ENCODE data around the gene ARAP2. TPM values are rescaled to one million over a fixed set of nuclear protein-coding genes. Genes with fewer than 3 reads are reported as not detected.

ARAP2 gene
- total RNA-seq, 2 experiments from 2014 or later = 70.7 to 76.4 TPM

DNA sequence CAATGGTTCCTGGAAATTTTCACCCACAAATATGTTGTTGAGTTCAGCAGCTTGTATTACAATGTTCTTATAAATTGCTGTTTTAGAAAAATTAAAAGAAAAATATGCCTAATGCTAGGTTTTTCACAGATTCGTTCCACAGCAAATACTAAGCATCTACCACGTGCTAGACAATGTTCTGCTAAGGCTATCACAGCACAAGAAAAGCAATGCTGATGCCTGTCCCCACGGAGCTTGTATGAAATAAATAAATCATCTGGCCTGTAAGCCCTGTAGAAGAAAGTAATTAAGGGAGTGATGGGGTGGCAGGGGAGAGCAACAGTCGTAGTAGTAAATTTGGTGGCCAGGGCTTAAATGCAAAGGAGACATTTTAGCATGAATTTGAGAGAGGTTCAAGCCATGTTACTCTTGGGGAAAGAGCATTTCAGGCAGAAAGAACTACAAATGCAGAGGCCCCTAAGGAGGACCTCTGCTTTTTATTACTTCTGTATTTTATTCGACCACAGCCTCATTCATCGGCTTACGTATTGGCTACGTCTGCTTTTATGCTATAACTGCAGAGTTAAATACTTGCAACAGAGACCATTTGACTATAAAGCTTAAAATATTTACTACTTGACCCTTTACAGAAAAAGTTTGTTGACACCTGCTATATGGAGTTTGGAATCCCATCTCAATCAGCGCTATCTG, 36.3 kb downstream of the ARAP2 start:
- Mint-ChIP-seq H3K27me3 (no peaks in the 10 kb centered on the region), H3K36me3 (ENCODE audit: low read depth) (peaks cover 77% of the 10 kb centered on the region), H3K27ac (no peak overlapping the region), H3K9me3 (no peaks in the 10 kb centered on the region), H3K4me1 (peaks cover 45% of the 10 kb centered on the region), H3K4me3 (no peak overlapping the region)
- CTCF ChIA-PET = interaction anchor here (1.0 kb wide), 1 partner anchor 19 kb away, joined by 4 read pairs; no protein-coding TSS in a partner anchor
- POLR2A ChIA-PET = interaction anchor here (1.5 to 1.8 kb wide), 2 partner anchors 10 to 36 kb away, joined by 3 to 5 read pairs; partner anchors contain the start of gene ARAP2
- DNase-seq = no peak

GRCh38 chr4:36207367-36207766, 36.9 kb downstream of the ARAP2 start:
- CTCF ChIA-PET = interaction anchor here (1.0 kb wide), 1 partner anchor 18 kb away, joined by 4 read pairs; no protein-coding TSS in a partner anchor
- POLR2A ChIA-PET = interaction anchor here (1.8 kb wide), 1 partner anchor 9 kb away, joined by 5 read pairs; no protein-coding TSS in a partner anchor
- no peak overlapping the region for H3K27ac Mint-ChIP-seq
- H3K27me3 Mint-ChIP-seq = no peaks in the 10 kb centered on the region
- peaks cover 45% of the 10 kb centered on the region for H3K4me1 Mint-ChIP-seq
- DNase-seq = no peak
- H3K36me3 Mint-ChIP-seq (ENCODE audit: low read depth) = peaks cover 74% of the 10 kb centered on the region
- H3K4me3 Mint-ChIP-seq = no peak overlapping the region
- no peaks in the 10 kb centered on the region for H3K9me3 Mint-ChIP-seq

DNA sequence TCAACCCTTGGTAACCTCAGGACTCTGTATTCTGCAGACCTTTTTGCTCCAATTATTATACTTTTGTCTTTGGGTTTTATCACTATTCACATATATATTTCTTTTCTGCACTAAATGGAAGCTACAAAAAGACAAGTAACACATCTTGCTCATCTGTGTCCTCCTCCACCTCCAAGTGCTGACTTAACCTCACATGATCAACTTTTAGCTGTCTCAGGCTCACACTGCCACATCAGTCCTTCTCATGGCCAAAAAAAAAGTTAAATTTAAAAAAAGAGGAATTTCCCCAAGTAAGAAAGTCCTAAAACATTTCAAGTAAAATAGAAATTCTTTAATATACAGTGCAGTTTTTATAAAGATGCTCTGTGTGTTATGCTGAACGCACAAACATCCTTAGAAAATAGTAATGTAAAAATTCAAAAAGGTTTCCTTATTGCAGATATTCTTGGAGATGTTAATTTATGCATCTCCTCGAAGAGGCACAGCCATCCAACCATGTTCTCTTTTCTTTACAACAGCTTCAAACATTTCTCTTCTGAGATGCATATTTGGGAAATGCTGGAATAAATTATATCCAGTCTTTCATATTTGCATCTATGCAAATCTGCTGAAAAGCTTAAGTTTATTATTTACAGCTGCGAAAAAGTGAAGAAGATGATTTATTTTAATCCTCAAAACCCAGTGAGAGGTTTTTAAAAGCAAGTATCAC, 37.6 kb downstream of the ARAP2 start:
- no peak overlapping the region for H3K27ac Mint-ChIP-seq
- no peaks in the 10 kb centered on the region for H3K27me3 Mint-ChIP-seq
- no peak for DNase-seq
- CTCF ChIA-PET = no interaction called here
- POLR2A ChIA-PET = interaction anchor here (1.8 kb wide), 1 partner anchor 8 kb away, joined by 5 read pairs; no protein-coding TSS in a partner anchor
- H3K4me3 Mint-ChIP-seq = no peak overlapping the region
- no peaks in the 10 kb centered on the region for H3K9me3 Mint-ChIP-seq
- peaks cover 70% of the 10 kb centered on the region for H3K36me3 Mint-ChIP-seq (ENCODE audit: low read depth)
- peaks cover 43% of the 10 kb centered on the region for H3K4me1 Mint-ChIP-seq

GRCh38 chr4:36206012-36206411, 38.3 kb downstream of the ARAP2 start:
- Mint-ChIP-seq H3K27me3 (no peaks in the 10 kb centered on the region), H3K9me3 (no peaks in the 10 kb centered on the region), H3K4me3 (no peak overlapping the region), H3K4me1 (peaks cover 41% of the 10 kb centered on the region), H3K27ac (no peak overlapping the region), H3K36me3 (ENCODE audit: low read depth) (peaks cover 65% of the 10 kb centered on the region)
- CTCF ChIA-PET = no interaction called here
- POLR2A ChIA-PET = no interaction called here
- no peak for DNase-seq

DNA sequence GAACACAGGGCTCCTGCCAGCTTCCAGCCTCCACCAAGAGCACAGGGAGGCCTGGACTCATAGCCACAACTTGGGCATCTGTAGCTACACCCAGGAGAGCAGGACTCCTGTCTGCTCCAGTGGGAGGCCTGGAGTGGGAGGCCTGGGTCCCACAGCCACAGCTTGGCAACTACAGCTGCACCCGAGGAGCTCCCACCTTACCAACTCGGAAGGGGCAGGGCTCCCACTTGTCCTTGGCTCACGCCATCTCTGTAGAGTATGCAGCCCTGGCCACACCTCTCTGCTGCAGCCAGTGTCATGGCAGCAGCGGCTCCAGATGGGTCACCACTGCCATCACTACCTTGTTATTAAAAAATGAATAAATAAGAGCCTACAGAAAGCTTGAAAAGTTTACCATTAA, 45.5 kb downstream of the ARAP2 start:
- ChIA-PET CTCF (no interaction called here), POLR2A (interaction anchor here (1.1 to 1.7 kb wide), 2 partner anchors 9 kb away, joined by 4 to 5 read pairs; no protein-coding TSS in a partner anchor)
- Mint-ChIP-seq H3K27ac (no peak overlapping the region), H3K4me3 (no peak overlapping the region), H3K9me3 (no peaks in the 10 kb centered on the region), H3K36me3 (ENCODE audit: low read depth) (peaks cover 32% of the 10 kb centered on the region), H3K4me1 (peaks cover 13% of the 10 kb centered on the region), H3K27me3 (no peaks in the 10 kb centered on the region)
- no peak for DNase-seq

DNA sequence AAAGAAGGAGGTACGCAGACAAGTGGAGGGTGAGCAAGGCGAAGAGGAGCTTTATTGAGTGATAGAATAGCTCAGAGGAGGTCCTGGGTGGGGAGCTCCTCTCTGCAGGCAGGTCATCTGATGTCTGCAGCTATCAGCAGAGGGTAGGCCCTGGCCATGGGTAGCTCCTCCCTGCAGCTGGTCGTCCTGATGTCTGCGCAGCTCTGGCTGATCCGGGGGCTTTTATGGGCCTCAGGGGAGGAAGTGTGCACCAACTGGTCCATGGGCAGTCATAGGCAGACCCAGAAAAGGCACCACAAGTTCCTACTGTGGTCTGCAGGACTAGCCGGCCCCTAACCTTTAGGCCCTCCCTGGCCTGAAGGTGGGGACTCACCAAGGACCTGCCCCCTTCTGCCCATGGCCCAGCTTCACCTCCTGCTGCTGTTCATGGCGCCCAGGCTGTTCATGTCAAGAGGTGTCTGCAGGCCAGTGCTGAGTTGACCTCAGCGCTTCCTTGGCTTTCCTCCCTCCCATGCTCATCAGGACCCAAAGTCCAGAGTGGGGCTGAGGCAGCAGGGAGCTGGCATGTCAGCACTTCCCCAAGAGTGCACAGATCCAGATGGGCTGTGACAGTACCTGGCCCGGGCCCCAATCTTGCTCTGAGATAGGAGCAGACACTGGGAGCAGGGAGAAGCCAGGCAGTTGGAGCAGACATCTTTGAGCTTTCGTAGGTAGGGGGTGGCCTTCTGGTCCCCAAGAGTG, 46.1 kb downstream of the ARAP2 start:
- no peak for DNase-seq
- CTCF ChIA-PET = no interaction called here
- Mint-ChIP-seq H3K36me3 (ENCODE audit: low read depth) (peaks cover 28% of the 10 kb centered on the region), H3K27ac (no peak overlapping the region), H3K4me1 (peaks cover 13% of the 10 kb centered on the region), H3K4me3 (no peak overlapping the region), H3K27me3 (no peaks in the 10 kb centered on the region), H3K9me3 (no peaks in the 10 kb centered on the region)
- POLR2A ChIA-PET = interaction anchor here (1.1 to 1.7 kb wide), 2 partner anchors 8 to 10 kb away, joined by 4 to 5 read pairs; no protein-coding TSS in a partner anchor

- no peak for DNase-seq
- H3K4me3 Mint-ChIP-seq = no peak overlapping the region
- peaks cover 30% of the 10 kb centered on the region for H3K36me3 Mint-ChIP-seq (ENCODE audit: low read depth)
- no peaks in the 10 kb centered on the region for H3K27me3 Mint-ChIP-seq
- ChIA-PET POLR2A (interaction anchor here (1.7 kb wide), 1 partner anchor 10 kb away, joined by 5 read pairs; no protein-coding TSS in a partner anchor), CTCF (no interaction called here)
- H3K27ac Mint-ChIP-seq = no peak overlapping the region
- H3K4me1 Mint-ChIP-seq = peaks cover 15% of the 10 kb centered on the region
- no peaks in the 10 kb centered on the region for H3K9me3 Mint-ChIP-seq
These were observed 46.8 kb downstream of the ARAP2 start for GRCh38 chr4:36197501-36197900.

GRCh38 chr4:36196145-36196913, 48.0 kb downstream of the ARAP2 start:
- H3K27me3 Mint-ChIP-seq = no peaks in the 10 kb centered on the region
- POLR2A ChIA-PET = no interaction called here
- no peak overlapping the region for H3K27ac Mint-ChIP-seq
- CTCF ChIA-PET = no interaction called here
- H3K36me3 Mint-ChIP-seq (ENCODE audit: low read depth) = peaks cover 38% of the 10 kb centered on the region
- peaks cover 21% of the 10 kb centered on the region for H3K4me1 Mint-ChIP-seq
- no peak for DNase-seq
- H3K9me3 Mint-ChIP-seq = no peaks in the 10 kb centered on the region
- H3K4me3 Mint-ChIP-seq = no peak overlapping the region

GRCh38 chr4:36192922-36193321, 51.4 kb downstream of the ARAP2 start:
- peaks cover 51% of the 10 kb centered on the region for H3K4me1 Mint-ChIP-seq
- CTCF ChIA-PET = interaction anchor here (0.9 to 1.1 kb wide), 2 partner anchors 52 to 207 kb away, joined by 3 to 6 read pairs; partner anchors contain the start of gene ARAP2

DNA sequence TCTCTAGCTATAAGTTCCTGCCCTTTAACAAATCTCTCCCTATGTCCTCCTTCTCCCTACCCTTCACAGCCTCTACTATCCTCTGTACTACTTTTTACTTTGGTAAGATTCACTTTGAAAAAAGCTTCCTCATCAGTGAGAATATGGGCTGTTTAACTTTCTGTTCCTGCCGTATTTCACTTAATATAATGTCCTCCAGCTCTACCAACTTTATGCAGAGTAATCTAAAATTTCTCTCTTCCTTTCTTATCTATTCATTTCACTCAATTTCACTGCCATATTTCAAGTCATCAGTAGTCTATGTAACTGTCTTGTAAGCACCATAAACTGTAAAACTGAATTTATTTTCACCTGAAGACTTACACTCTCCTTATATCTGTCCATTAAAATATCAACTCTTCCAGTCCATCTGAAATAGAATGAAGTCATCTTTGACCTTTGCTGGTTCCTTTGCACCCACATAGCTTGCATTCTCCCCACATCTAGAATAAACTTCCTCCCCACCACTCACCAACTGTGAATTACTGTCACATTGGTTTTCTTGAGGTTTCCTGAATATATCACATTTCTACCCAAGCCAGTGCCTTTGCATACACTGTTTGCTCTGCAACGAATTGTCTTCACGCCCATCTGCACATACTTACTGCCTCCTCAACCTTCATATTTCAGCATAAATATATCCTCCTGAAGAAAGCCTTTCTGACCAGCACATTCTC, 54.6 kb downstream of the ARAP2 start:
- Mint-ChIP-seq H3K9me3 (no peaks in the 10 kb centered on the region), H3K27ac (peak overlapping the region; percentile 77), H3K4me1 (peaks cover 40% of the 10 kb centered on the region), H3K4me3 (peak overlapping the region; percentile 23), H3K27me3 (no peaks in the 10 kb centered on the region), H3K36me3 (ENCODE audit: low read depth) (peaks cover 43% of the 10 kb centered on the region)
- DNase-seq = peak; percentile 45
- POLR2A ChIA-PET = interaction anchor here (1.0 to 1.9 kb wide), 7 partner anchors 9 to 210 kb away, joined by 3 to 18 read pairs (median 3); partner anchors contain the start of gene ARAP2
- CTCF ChIA-PET = interaction anchor here (1.1 to 1.4 kb wide), 4 partner anchors 9 to 53 kb away, joined by 4 to 5 read pairs (median 4); no protein-coding TSS in a partner anchor

More at GRCh38 chr4:36192922-36193321, 51.4 kb downstream of the ARAP2 start:
- H3K27me3 Mint-ChIP-seq = no peaks in the 10 kb centered on the region
- H3K4me3 Mint-ChIP-seq = no peak overlapping the region
- H3K9me3 Mint-ChIP-seq = no peaks in the 10 kb centered on the region
- H3K36me3 Mint-ChIP-seq (ENCODE audit: low read depth) = peaks cover 37% of the 10 kb centered on the region
- POLR2A ChIA-PET = no interaction called here
- no peak overlapping the region for H3K27ac Mint-ChIP-seq
- no peak for DNase-seq

DNA sequence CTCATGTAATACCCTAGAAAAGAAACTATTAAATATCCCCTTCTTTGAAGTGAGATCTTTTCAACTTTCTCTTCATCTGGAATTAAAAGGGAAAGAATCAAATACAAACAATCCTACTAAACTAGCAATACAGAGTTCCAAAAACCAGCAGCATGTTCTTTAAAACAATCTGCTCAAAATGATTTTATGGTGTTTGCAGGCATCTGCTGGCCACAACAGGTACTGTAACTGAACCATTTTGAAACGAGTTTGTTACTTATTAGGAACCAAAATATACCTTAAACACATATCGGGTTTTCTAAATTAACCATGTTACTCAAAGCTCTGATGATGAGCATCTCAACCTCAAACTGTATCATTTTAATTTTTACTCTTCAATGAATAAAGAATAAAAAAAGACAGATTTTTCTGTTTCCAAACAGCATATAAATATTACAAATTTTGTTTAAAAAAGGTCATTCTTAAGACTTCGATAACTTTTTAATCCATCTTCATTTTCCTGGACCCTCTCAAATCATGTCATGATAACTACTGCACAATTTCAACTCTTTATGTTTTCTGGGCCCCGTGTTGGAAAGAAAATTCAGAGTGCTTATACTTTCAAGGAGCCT, 56.5 kb downstream of the ARAP2 start:
- Mint-ChIP-seq H3K27ac (no peak overlapping the region), H3K4me1 (peaks cover 38% of the 10 kb centered on the region), H3K4me3 (no peak overlapping the region), H3K27me3 (no peaks in the 10 kb centered on the region), H3K9me3 (no peaks in the 10 kb centered on the region), H3K36me3 (ENCODE audit: low read depth) (peaks cover 43% of the 10 kb centered on the region)
- CTCF ChIA-PET = no interaction called here
- POLR2A ChIA-PET = no interaction called here
- no peak for DNase-seq

All from activated CD4-positive, alpha-beta memory T cell treated with anti-CD3 and anti-CD28 coated beads, Interleukin-2, amount 10 ng/mL, durations not matched to agents 7 days and 5 days (primary cell).